HS-5 (cell line): ENCODE results near the gene FST.

ENCODE experiments used
- DNase-seq: peaks from one replicate; pipeline ENCODE4 v3.0.0-alpha.2; 2012; ENCODE audit warnings: low read depth

The FST gene, protein sequence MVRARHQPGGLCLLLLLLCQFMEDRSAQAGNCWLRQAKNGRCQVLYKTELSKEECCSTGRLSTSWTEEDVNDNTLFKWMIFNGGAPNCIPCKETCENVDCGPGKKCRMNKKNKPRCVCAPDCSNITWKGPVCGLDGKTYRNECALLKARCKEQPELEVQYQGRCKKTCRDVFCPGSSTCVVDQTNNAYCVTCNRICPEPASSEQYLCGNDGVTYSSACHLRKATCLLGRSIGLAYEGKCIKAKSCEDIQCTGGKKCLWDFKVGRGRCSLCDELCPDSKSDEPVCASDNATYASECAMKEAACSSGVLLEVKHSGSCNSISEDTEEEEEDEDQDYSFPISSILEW

DNA sequence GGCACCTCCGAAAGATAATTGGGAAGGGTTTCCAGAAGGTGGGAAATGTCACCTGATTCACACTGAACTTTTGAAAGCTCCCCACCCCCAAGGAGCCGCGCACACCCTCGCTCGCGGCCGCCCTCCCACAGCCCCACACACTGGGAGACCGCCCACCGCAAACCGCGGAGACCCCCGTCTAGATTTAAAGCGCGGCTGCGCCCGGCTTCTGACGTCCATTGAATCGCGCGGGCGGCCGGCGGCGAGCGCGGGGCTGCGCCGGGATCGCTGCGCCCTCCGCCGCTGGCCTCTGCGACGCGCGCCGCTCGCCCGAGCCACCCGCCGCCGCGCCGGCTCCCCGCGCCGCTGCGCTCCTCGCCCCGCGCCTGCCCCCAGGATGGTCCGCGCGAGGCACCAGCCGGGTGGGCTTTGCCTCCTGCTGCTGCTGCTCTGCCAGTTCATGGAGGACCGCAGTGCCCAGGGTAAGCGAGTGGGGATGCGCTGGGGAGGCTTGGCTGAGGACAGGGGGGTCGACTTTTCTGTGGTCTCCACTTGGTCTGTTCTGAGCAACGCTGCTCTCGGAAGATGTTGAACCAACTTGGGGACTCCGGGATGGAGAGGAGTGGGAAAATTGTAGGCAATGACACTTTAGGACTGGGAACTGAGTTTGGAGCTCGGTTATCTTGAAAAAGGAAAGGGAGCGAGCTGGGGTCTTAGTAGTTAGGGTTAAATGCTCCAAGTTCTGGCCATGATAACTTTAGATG lies at the start of gene FST:
Gene FST, plus strand, starts transcription at position 214 of the 743 bp plus-strand sequence. Its CDS starts 163 bp downstream, at position 377.
- DNase-seq: no peak

DNA sequence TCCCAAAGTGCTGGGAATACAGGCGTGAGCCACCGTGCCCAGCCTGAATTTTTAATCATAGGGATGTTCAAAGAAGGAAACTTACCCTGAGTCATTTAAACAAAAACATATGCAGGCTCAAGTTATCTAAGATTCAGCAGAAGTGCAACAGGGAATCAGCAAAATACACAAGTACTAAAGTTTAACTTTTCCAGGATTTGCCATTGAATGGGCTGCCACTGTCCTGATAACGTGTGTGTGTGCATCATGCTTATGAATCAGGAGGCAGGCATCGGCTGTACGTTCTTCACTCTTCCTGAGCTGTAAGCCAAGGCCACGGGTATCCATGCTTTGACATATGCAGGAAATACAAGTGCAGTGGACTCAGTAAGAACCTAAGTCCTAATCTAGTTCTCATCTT lies 48.8 kb upstream of the FST start:
- no peak for DNase-seq

DNA sequence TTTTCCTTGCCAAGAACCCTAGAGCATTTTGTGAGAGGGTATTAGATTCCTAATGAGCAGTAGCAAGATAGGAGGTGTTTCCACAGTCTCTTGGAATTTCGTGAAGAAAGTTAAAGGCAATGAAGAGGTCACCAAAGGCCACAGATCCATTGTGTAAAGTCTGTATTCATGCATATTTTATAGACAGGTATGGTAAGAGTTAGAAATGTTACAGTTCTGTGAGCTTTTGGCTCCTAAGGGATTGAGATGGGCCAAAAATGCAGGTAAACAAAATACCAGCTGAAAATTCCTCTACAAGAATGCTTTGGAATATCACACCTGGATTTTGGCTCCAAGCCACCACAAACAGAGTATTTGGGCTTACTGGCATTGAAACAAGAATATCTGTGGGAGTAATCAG lies 47.4 kb upstream of the FST start:
- DNase-seq: no peak

DNA sequence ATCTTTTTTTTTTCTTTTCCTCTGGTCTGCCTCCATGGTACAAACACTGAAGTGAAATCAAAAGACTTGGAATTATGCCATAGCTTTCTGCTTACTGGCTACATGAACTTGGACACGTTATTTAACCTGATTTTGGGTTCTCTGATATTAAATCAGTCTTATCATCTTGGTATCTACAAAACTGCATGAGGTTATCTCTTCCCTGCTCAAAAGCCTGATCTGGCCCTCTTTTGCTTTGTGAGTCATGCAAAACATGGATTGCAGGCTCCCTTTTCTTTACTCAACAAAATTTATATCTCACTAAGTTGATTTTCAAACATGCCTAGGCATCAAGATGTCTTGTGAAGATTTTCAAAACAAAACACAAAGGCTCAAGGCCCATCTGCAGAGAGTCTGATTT lies 45.9 kb upstream of the FST start:
- DNase-seq: no peak

DNA sequence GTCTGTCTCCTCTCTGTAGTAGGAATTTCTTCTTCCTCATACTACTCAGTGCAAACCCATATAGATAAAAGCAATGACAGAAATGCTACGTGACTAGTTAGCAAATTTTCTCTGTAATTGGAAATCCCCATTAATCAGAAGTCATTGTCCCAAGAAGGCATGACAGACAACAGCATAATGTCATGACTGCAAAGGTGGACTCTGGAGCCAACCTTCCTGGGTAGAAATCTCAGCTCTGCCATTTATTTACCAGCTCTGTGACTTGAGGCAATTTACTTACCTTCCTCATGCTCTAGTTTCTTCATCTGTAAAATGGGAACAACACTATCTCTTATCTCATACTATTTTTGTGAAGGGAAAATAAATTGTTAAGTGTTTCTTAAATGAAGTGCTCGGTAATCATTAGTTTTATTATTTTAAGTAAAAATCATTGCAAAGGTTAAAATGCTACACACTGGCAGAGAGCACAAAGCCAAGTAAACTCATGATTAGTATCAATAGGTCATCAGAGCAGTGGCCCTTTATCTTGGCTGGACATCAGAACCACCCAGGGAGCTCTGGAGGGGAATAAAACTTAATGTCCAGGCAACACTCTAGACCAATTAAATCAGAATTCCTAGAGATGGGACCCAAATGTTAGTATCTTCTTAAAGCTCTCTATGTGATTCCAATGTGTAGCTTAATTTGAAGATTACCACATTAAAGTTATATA lies 43.8 kb upstream of the FST start:
- no peak for DNase-seq

DNA sequence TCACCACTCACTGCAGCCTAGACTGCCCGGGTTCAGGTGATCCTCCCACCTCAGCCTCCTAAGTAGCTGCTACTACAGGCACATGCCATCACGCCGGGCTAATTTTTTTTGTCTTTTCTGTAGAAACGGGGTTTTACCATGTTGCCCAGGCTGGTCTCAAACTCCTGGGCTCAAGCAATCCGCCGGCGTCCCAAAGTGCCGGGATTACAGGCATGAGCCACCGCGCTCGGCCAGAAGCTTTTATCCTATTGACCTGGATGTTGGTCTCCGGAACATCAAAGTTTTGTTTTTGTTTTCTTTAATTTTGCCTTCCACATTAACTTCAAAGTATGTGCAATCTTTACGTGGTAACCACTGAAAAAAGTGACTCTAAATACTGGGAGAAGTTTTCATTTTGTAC lies 42.4 kb upstream of the FST start:
- DNase-seq: no peak

DNA sequence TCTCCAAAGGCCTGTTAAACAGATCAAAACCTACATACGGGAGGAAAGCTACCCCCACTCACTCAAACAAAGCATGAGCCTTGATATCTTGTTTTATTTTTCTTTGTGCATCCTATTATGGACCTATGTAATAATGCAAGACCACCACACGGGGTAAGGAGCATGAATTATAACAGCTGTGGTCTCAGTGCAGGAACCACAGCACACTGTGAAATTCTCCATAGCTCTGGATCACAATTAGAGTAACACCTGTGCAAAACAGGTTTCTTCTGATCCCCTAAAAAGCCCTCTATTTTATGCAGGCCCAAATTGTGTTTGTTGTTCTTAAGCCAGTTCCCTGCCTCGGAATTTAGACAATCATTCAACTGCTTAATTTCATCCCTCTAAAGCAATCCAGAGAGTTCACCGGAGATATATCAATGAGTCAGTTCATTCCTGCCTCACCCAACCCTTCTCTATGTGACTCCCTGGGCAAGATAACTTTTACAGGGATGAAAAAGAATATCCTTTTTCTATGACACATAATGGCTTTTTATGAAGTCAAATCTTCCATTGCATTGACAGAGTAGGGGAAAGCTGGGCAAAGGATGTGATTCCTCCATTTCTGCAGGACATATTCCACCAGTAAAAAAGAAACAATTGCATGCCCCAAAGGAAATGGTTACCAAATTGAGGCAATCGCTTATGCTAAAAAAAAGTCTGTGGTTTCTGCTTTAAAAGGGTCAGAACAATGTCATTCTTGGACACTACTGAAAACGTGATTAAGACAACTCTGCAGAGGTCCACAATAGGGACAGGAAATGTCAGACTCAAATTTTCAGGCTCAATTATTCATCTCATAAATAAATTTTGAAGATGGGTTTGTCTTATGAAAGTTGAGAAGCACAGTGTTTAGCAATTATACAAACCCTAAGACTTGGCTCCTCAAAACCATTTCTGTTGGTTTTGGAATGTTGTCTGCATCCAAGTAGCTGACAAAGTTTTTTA lies 41.6 kb upstream of the FST start:
- DNase-seq: no peak

DNA sequence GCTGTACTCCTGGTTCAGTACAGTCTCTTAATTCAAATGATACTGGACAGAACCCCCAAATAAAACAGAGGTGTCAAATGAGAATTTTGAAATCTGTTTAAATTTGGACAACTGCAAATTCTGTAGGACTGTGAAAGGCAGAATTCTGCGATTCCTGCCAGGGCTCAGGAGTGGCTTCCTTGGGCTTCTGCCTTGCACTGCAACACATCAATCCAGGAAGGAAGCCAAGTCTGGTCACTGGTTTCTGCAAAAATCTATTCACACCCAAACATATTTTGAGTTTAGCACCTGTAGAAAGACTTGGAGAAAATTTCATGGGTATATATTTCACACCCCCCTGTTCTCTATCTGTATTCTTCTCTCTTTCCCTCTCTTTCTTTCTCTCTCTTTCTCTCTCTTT lies 37.5 kb upstream of the FST start:
- no peak for DNase-seq

DNA sequence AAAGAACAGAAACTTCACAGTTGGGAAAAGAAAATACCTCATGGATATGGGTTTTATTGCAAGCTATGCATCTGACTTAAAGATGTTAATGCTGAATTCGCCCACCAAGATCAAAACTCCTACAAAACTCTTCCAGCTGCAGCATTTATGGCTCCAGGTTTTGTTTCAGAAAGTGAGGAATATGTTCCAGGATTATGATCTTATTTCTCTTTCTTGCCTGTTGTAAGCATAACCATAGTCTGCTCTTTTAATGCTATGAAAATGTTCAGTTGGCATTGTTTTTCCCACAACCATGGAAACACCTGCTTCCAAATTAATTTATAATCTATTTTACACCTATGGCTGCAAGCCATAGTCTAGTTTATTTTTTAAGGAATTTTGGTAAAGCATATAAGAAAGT lies 34.9 kb upstream of the FST start:
- DNase-seq: no peak

DNA sequence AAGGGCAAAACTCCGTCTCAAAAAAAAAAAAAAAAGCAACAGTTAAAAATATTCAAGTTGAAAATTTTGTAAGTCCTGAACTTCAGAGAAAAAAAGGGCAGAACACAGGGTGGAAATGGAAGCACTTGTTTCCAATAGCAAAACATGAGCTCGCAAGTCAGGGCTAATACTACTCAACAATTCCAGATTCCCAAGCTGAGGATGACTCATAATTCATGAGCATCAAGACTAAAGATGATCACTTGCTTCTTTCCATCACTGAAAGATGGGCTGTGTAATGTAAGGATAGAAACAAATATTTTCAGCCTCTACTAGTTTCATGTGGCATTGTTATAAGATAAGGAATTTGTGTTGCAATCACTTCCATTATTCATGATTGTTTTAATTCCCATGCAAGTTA lies 33.5 kb upstream of the FST start:
- DNase-seq: no peak

DNA sequence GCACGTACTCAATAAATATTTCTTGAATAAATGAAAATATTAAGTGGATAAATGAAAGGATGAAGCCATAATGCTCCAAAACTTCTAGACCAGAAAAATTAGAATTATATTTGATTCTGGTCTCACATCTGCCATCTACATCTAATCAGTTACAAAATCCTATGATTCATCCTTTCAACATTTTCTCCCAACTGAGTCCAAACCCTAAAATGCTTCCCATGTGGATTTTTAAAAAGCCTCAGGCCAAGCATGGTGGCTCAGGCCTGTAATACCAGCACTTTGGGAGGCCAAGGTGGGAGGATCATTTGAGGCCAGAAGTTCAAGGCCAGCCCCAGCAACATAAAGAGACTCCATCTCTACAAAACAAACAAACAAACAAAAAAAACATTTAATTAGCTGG lies 31.6 kb upstream of the FST start:
- no peak for DNase-seq

DNA sequence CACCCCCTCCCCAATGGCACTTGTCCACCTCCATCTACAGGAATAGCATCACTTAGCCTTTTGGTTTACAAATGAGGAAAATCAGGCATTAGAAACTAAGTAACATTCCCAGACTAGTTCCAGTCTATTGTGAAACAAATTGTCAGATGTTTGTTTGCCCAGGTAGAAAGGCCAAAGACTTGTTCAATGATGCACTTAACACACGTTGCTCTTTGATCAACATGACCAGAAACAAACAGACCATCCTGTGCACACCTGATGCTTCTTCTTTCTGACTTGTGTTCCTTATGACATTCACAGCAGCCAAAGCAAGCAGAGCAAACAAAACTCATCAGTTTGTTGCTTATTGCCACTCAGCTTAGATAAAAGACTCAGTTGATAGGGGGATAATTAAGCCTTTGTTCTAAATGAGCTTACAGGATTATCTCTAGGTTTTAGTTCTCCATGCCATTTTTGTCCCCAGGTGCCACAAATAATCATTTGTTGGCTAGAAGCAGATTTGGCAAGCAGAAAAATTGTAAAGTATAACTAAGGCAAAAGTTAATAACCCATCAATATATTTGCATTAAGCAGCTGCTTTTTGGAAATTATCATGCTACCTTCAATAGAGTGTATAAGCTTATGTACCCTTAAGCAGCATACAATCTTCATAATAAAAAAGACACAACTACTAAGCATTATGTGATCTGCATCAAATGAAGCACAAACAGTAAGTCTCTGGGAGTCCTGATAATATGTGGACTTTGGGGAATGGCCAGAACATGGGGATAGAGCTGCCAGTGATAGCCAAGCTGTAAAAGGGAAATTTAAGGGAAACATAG lies 26.3 kb upstream of the FST start:
- no peak for DNase-seq

DNA sequence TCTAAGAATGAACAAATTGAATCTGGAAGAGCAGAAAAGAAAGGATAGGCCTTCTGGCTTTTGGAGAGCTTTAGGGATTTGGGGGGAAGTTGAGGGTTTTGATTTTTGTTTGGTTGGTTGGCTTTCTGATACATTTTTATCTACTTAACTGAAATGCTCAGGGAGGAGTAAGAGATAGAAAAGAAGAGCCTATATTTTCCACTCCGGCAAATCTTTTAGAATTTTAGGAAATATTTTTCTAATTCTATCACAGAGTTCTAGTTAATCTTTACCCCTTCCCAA lies 25.8 kb upstream of the FST start:
- DNase-seq: no peak

DNA sequence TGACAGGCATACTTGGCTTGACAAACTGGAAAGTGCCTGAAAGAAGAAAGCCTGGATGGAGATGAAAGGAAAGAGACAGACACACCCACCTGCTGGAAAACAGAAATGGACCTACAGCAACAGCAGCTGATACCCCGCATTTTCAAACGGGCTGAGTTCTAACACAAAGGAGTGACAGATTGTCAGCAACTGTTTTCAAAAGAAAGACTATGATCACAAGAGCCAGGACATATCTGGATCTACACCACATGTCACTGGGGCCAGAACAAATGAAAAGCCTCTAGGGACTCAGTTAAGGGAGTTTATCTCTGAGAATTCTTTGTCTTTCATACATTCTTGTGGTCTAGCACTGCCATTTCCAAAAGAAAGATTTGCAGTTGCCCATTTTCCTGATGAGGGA lies 24.1 kb upstream of the FST start:
- DNase-seq: no peak

DNA sequence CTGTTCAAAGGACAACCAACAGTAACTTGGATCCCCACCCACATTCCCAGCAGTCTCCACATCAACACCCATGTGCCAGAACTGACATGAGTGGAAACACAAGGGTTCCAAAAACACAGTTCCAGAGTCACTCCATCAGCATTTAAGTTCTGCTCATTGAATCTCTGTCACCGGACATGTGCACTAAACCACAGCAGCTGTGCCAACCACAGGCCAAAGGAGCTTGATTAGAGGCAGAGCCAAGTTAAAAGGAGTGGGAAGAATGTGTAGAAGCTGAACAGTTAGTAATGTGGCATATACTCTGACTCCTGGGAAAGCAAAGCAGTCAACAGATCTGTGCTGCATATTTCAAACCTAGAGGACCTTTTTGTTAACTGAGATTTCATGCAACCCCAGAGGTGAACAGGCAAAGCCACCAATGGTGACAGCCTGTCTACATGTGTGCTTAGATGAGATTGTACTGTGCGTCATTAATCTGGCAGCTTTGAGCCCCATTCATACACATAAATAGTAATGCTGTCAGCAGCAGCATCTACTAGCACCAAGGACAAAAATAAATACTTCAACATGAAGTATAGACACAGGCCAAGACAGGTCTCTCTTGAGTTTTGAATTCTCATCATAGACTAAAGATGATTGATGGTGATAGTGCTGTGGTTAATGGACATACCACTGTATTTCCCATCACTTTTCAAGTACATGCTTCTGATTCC lies 16.4 kb upstream of the FST start:
- DNase-seq: no peak

DNA sequence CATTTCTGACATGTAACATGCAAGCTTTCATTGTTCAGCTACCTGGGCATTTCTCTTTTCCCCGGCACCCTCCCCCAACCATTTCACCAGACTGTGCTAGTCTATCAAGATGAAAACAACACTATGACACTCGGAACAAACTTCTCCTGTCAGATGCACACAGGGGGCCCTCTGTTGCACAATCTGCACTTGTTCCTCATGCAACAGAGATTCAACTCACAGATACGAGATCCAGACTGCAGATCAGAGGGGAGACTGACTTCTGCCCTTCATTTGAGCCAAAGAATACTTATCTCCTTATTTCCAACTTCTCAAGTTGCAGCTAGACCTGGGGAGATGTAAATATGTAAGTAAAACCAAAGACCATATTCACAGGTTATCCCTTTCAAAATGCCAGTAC lies 15.7 kb upstream of the FST start:
- DNase-seq: no peak

DNA sequence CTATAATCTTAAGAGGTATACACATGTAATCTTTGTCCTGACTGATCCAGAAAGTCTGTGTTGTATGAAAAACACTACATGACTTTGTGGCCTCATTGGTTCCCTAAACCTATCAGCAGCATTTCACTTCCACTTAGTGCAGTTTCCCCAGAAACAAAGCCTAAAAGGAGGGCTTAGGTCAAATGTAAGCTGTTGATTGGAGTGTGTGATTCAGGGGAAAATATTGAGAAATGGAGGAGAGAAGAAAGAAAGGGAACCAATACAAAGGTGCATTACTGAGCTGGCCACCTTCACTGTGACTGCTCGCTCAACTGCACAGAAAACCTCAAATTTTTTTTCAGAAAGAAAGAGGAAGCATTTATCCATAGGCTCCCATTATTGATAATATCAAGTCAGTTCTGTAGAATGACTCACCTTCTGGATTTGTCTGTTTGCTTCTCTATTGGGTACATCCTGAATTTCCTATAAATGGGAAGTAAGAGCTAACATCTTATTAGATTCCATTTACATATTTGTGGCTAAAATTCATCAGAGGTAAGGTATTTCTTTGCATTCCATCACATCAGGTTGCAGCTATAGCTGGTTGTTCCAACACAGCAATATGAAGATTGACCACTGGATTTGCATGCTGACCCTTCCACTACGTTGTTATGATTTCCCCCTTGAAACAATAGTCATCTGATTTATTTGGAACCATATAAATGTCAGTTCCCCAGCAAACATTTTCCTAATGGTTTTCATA lies 10.3 kb upstream of the FST start:
- peak; percentile 75 for DNase-seq

DNA sequence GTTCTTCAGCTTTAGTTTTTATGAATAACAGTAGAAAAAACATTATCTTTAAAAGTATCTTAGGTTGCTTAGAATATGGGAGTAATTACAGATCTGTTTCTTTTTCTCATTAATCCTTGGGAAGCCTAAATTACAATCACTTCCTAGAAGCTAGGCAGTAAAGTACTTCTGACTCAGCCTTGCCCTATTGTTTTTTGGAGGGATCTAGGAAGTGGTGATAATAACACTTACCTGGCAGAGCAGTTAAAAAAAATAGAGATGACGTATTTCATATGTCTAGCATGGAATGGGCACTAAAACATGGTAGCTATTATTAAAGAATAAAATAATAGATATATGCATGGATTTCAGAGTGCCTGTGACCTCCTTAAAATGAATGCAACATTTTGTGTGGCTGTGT lies 8.2 kb upstream of the FST start:
- DNase-seq: no peak

DNA sequence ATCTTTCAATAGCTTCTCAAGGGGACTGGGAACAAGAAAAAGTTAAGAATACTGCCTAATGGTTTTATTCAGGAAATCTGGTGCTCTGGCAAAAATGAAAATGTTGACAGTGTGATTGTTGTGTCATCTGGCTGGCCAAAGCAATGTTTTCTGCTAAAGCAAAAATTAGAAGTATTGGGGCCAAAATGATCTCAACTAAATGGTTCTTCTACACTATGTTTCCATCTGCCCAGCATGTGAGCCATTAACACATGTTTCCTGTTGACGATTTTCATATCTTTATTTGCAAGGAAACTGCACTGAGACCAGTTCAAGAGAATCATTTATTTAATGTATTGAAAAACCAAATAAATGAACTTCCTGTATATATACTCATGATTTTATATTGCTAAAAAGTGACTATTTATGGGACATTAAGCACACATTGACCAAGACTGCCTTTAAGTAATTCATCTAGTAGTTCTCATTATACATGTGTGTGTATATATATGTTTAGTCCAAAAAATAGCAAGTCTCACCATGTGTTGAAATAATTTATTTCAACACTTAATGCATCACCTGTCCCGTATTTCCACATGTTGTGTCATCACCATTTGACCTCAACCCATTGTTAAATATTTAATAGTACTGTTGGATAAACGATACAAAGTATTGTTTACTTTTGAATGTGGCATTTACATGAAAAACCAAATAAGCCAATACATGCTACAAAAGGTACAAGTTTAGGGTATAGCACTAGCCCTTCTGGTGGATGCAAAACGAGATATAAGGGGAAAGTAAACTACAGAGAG lies 7.5 kb upstream of the FST start:
- DNase-seq: no peak
